GM18870 (cell line): Measurements from ENCODE around the gene LCTL.
"Not testable (repeated sequence)": the region's sequence is repeated elsewhere in the genome, so short reads cannot be mapped to it uniquely, and the experiment has no call there.

Source experiments
- ATAC-seq: cut with Tn5 transposase; IDR thresholded peaks from one replicate; pipeline ENCODE4 v1.9.1; 2021; ENCODE audit warnings: moderate library complexity; ENCODE audit not compliant: unreplicated experiment

The LCTL gene

DNA sequence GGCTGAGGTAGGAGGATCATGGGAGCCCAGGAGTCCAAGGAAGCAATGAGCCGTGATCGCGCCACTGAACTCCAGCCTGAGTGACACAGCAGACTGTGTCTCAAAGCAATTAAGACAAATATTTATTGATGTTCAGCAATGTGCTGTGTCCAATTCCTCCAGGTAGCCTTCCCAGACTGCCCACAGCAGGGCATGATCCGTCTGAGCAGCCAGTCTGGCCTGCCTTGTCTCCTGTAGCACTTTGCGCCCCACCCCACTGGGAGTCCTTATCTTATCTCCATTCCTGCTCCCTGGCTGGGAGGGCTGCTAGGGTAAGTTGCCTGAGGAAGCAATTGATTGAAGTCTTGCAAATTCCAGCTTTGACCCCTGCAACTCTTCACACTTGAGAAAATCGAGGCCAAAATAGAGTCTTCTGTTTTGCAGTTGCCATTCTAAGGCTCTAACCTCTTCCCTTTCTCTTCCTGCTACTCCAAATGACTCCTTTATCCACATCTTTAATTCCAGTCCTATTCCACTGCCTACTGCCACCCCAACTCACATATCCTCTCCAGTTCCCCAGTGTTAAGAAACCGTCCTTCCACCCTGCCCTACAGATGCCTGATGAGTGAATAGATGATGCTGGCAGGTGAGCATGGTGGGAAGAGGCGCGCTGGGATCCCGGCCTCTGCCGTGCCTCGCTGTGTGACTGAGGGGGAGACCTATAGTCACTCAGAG, 26.9 kb upstream of the LCTL start:
- no peak for ATAC-seq

DNA sequence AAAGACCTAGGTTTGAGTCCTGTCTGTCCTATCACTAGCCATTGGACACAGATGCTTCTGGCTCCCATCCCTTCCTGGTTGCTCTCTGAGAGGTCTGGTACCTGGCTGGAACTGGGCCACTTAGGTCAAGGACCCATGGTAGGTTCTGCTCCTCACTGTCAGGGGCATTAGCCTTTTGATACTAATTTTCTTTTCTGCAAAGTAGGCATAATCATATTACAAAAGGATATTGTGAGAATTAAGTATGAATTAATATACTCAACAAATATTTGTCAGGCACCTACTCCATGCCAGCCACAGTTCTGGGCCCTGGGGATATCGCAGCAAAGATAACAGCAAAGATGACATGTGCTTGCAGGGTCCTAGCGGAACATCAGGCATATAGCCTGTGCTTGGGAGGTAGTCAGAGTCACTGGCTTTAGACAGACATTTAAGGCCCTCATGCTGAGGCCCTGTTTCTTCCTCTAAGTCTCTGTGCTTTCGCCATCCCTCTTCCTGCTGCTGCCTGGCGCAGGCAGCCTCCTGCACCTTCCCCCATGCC, 25.6 kb upstream of the LCTL start:
- ATAC-seq = no peak

DNA sequence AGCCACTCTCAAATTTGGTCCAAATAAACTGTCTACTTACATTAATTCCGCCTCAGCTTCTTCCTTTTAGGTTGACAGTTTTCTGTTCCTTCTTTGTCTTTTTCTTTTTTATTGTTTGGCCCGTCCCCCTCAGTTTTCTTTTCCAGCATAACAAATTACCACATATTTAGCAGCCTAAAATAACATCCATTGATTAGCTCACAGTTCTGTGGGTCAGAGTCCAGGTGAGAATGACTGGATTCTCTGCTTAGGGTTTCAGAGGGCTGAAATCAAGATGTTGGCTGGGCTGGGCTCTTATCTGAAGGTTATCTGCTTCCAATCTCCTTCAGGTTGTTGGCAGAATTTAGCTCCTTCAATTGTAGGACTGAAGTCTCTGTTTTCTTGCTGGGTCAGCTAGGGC, 24.6 kb upstream of the LCTL start:
- ATAC-seq = no peak

- not testable (repeated sequence) for ATAC-seq
Measured at GRCh38 chr15:66589429-66589828, 23.6 kb upstream of the LCTL start.

GRCh38 chr15:66588971-66589370, 23.2 kb upstream of the LCTL start:
- ATAC-seq = no peak

DNA sequence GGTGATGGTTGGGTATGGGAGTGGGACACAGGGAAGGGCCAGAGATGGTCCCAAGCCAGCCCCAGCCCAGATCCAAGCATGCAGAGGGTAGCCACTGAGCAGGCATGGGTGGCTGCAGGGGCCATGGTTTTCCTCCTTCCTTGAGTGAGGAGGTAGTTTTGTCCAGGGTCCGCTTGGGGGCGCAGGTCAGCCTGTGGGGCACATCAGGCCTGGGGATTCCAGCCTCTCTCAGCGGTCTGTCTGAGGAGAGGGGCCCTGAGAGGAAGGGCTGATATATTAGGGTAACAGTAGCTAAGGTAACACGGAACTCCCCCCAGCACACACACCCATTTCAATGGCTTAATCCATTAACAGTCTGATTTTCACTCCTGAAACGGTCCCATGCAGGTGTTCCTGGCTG, 22.7 kb upstream of the LCTL start:
- no peak for ATAC-seq

DNA sequence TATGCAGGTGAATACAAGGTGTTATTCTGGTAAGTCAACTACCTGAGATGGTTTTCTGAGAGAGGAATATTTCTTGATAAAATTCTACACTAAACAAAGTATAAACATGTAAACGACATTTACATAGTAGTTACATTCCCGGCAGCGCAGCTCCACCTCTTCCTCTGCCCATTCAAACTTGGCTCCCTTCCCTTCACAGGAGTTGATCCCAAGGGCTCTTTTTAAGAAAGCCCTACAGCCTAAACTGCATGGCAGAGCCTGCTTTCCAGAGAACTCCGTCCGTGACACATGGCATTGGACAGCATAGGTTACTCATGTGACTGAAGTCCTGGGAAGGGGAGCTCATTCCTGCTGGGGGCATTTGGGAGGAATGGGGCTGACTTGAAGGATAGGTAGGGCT, 22.0 kb upstream of the LCTL start:
- no peak for ATAC-seq

DNA sequence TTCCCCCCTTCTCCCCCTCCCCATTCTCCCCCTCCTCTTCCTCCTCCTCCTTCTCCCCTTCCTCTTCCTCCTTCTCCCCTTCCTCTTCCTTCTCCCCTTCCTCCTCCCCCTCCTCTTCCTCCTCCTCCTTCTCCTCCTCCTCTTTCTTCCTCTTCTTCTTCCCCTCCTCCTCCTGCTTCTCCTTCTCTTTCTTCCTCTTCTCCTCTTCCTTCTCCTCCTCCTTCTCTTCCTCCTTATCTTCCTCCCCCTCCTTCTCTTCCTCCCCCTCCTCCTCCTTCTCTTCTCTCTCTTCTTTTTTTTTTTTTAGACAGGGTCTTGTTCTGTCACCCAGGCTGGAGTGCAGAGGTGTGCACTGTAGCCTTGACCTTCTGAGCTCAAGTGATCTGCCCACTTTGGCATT, 21.2 kb upstream of the LCTL start:
- ATAC-seq = no peak

GRCh38 chr15:66586155-66586976, 20.6 kb upstream of the LCTL start:
- no peak for ATAC-seq

GRCh38 chr15:66581972-66582537, 16.3 kb upstream of the LCTL start:
- no peak for ATAC-seq

DNA sequence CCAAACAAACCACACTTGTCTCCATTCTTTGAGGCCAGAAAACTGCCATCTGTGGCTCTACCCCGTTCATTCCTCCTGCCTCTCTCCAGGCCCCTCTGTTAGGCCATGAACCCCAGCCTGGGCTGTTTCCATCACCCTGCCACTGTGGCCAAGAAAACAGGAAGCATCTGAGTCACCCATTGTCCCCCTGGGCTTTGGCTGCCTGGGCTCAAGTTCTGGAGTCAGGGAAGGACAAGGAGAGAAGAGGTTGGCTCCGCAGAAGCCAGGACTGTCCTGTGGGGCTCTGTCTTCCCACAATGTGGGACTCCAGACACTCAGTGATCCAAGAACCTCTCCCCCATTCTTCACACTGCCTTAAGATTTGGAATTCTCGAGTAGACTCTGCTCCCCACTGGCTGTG, 14.8 kb upstream of the LCTL start:
- no peak for ATAC-seq

DNA sequence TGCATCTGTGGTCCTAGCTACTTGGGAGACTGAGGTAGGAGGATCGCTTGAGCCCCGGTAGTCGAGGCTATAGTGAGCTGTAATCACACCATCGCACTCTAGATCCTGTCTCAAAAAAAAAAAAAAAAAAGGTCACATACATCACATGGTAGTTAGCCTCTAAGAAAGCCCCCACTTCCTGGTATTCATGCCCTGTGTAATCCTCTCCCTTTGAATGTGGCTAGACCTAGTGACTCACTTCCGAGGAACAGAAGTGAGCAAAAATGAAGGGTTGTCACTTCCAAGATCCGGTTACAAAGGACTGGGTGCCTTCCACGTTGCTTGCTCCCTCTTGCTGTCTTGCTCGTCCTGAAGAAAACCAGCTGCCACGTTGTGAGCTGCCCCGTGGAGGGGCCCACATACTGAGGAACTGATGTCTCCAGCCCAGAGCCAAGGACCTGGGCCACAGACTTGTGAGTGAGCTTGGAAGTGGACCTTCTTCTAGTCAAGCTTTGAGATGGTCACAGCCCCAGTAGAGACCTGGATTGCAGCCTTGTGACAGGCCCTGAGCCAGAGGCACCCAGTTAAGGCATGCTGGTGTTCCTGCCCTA, 12.6 kb upstream of the LCTL start:
- no peak for ATAC-seq

- ATAC-seq = no peak
Measured at GRCh38 chr15:66574596-66574950, 8.8 kb upstream of the LCTL start.

GRCh38 chr15:66573719-66574595, 8.2 kb upstream of the LCTL start:
- ATAC-seq = no peak

- no peak for ATAC-seq
Measured at GRCh38 chr15:66573348-66573718, 7.5 kb upstream of the LCTL start.

- no peak for ATAC-seq
Measured at GRCh38 chr15:66572146-66572545, 6.3 kb upstream of the LCTL start.

- no peak for ATAC-seq
Measured at GRCh38 chr15:66570842-66571478, 5.2 kb upstream of the LCTL start.

GRCh38 chr15:66570327-66570726, 4.5 kb upstream of the LCTL start:
- no peak for ATAC-seq

- no peak for ATAC-seq
Measured at GRCh38 chr15:66569461-66570137, 3.8 kb upstream of the LCTL start.

- no peak for ATAC-seq
Measured at GRCh38 chr15:66567897-66568296, 2.1 kb upstream of the LCTL start.
